ENCODE measurements around the gene CDKN2D.

DNA sequence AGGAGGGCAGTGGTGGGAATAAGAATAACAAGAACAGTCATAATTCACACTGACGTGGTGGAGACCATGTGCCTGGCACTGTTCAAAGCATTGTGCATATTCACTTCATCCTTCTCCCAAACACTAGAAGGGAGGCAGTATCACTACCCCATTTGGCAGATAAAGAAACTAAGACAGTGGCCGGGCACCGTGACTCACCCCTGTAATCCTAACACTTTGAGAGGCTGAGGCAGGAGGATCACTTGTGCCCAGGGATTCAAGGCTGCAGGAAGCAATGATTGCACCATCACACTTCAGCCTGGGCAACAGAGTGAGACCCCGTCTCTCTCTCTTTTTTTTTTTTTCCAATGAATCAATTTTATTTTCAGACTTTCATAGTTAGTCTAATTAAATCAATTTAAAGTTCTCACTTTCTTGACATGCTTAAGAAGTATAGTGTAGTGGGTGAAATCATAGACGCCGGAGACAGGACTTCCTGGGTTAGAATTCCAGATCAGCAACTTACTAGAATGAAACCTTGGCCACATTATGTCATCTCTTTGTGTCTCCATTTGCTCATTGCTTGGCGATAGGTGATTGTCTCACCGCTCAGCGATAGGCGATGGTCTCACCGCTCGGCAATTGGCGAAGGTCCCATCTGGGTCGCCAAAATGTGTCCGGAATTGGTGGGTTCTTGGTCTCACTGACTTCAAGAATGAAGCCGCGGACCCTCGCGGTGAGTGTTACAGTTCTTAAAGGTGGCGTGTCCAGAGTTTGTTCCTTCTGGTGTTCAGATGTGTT, 30.4 kb downstream of the CDKN2D start:
- TF ChIP-seq, protein P1, sequence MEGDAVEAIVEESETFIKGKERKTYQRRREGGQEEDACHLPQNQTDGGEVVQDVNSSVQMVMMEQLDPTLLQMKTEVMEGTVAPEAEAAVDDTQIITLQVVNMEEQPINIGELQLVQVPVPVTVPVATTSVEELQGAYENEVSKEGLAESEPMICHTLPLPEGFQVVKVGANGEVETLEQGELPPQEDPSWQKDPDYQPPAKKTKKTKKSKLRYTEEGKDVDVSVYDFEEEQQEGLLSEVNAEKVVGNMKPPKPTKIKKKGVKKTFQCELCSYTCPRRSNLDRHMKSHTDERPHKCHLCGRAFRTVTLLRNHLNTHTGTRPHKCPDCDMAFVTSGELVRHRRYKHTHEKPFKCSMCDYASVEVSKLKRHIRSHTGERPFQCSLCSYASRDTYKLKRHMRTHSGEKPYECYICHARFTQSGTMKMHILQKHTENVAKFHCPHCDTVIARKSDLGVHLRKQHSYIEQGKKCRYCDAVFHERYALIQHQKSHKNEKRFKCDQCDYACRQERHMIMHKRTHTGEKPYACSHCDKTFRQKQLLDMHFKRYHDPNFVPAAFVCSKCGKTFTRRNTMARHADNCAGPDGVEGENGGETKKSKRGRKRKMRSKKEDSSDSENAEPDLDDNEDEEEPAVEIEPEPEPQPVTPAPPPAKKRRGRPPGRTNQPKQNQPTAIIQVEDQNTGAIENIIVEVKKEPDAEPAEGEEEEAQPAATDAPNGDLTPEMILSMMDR (IDR thresholded peaks at IDR 0.05) = no peak
- TF ChIP-seq POLR2A (IDR thresholded peaks at IDR 0.05) = no peak
- TF ChIP-seq POLR2AphosphoS5 (IDR thresholded peaks at IDR 0.05) = no peak

Measured in prostate gland (tissue), 2 donors.